Activated CD4-positive, CD25-positive, alpha-beta regulatory T cell treated with anti-CD3 and anti-CD28 coated beads, Interleukin-2, amount 50 U/mL, for 72 hours (primary cell): ENCODE measurements around the gene ZNF587.
"Not testable (repeated sequence)": the region's sequence is repeated elsewhere in the genome, so short reads cannot be mapped to it uniquely, and the experiment has no call there.

Source experiments
- DNase-seq: peaks from one replicate; pipeline ENCODE4 v3.0.0; 2021

ZNF587 gene

DNA sequence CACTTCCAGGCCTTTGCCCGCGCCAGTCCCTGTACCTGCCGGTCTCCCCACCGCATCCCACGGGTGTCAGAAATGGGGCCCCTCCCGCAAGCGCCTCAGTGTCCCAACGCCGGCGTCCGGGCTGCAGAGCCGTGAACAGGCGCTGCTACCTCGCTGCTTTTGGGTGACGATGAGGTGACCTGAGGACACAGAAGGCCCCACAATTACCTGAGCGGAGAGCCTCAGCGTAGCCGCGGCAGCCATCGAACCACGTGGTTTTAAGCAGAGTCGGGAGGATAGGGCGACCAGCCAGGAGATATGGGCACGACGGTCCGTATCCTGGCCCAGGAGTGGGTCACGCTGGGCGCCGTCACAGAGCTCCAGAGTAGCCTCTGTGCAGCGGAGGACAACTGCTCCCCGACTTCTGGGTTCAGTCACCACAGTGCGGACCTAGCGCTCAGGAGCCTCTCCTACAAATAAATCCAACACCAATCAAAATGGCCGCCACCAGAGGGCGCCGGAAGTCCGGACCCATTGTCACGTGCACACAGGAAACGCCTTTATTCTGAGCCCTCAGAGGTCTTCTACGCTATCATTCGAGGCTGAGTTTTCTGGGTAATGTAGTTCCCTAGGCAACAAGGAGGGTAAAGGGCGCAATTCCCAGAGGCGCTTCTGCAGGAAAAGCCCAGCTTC lies 39.0 kb downstream of the ZNF587 start, which contains the start of gene ZNF814:
Gene ZNF814, minus strand, starts transcription at position 478 of the 672 bp plus-strand sequence. Its CDS starts 235 bp downstream, at position 243.
- peak; percentile 75 for DNase-seq

DNA sequence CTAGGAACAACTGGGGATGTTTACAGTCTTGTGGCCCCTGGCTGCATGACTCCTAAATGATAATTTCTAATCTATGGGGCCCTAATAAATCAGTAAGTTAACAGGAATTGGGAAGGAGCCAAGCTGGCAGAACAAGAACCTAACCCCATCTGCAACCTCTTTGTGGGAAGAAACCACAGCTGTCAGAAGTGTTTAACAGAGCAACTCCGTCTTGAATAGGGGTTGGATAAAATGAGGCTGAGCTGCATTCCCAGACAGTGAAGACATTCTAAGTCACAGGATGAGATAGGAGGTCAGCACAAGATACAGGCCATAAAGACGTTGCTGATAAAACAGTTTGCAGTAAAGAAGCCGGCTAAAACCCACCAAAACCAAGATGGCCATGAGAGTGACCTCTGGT lies 41.0 kb downstream of the ZNF587 start:
- not testable (repeated sequence) for DNase-seq

DNA sequence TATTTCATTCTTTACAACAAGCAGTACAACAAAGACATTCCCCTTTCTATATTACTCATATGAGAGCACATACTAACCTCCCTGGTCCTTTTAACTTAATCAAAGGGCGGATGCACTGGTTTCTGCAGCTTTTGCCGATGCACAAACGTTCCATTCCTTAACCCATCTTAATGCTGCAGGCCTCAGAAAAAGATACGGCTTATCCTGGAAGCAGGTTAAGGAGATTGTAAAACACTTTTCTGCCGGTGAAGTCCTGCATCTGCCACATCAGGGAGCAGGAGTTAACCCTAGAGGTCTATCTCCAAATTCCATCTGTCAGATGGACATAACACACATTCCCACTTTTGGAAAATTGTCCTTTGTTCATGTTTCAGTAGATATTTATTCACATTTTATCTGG lies 50.7 kb downstream of the ZNF587 start:
- DNase-seq, result no peak

GRCh38 chr19:57903618-57904184 lies 54.0 kb downstream of the ZNF587 start:
- DNase-seq, result no peak

- DNase-seq, result no peak
Measured at GRCh38 chr19:57905258-57905657, 55.6 kb downstream of the ZNF587 start.

DNA sequence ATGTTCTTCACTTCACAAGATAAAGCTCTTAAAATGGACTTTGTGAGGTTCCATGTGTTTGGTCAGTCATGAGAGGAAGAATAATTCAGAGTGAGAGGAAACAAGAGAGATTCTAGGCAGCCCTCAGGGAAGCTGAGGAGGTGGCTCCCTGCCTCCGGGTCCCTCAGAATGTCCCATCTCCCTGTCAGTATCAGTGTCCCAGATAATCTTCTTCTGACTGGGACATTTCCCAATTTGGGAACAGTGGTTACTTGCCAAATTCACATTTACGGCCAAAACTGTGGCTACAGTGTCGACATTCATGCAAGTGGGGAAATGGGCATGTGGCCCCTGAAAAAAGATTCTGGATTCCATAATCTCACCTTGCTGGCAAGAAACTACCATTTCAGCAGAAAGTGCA lies 57.7 kb downstream of the ZNF587 start:
- DNase-seq, result no peak

DNA sequence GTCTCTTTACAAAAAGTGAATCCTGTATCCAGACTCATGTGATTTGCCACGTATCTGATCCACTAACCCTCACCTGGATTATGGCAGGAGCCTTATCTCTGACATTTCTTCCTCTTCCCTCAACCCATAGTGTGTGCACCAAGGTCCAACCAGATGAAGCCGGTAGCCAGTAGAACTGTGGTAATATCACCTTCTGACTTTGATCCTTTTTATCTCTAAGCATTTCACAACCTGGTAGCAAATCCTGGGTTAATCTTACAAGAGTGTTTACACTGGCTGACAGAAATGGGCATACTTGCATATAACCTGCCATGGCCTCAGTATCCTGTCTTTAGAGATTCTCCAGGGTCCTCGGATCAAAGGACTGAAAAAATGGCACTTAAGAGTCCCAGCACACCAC lies 64.9 kb downstream of the ZNF587 start:
- no peak for DNase-seq
